Thyroid gland (tissue), 4 donors: ENCODE data around the gene PPP5C. TPM values are rescaled to one million over a fixed set of nuclear protein-coding genes. Genes with fewer than 3 reads are reported as not detected.
A peak's percentile ranks its signal among the peaks of the same experiment; 100 is the strongest.
"Not testable (repeated sequence)": the region's sequence is repeated elsewhere in the genome, so short reads cannot be mapped to it uniquely, and the experiment has no call there.

Source experiments
- DNase-seq, 2 donors: peaks; one replicate each; pipeline ENCODE4 v3.0.0-alpha.2; 2019
- H3K27ac ChIP-seq, 3 donors: fragments of 200-600 bp; sonication (generic); 1 replicate in 2 of 3; 2 replicates in 1 of 3; pipeline ENCODE4 v1.5.1; 2016 to 2019; ENCODE audit warnings: mild to moderate bottlenecking in 1 of 3, moderate library complexity in 1 of 3
- H3K27me3 ChIP-seq: fragments of 200-600 bp; sonication (generic); one replicate; pipeline ENCODE4 v1.5.1; 2019
- H3K36me3 ChIP-seq, 2 donors: fragments of 200-600 bp; sonication (generic); one replicate each; pipeline ENCODE4 v1.5.1; 2016 to 2019
- H3K4me1 ChIP-seq, 2 donors: fragments of 200-600 bp; sonication (generic); one replicate each; pipeline ENCODE4 v1.5.1; 2017 to 2019
- H3K4me3 ChIP-seq, 3 donors: fragments of 200-600 bp; sonication (generic); replicated peaks in 1 of 3; 1 replicate in 2 of 3; 2 replicates in 1 of 3; pipeline ENCODE4 v1.5.1; 2016; ENCODE audit warnings: mild to moderate bottlenecking in 1 of 3
- H3K9me3 ChIP-seq: fragments of 200-600 bp; sonication (generic); one replicate; pipeline ENCODE4 v1.5.1; 2017
- POLR2A ChIP-seq, 2 donors: fragments of 450-650 bp; IDR thresholded peaks; one replicate each; pipeline ENCODE4 v1.6.1; 2017; ENCODE audit warnings: antibody characterized with exemption in 2 of 2, mild to moderate bottlenecking in 2 of 2, moderate library complexity in 1 of 2
- WGBS, 2 donors: methylation state at CpG; one replicate each; pipeline ENCODE4 v1.1.5; 2017; 5-methylcytosine and 5-hydroxymethylcytosine counted together
- intact Hi-C: fragments of 100-400 bp; cut with DNase I; formaldehyde crosslinking; loops from one replicate; pipeline ENCODE4 v1.15.1; 2023
- total RNA-seq, 4 donors: library from RNA; depleted of rRNA; stranded (reverse); fragments of >200 nt; gene quantifications; one replicate each; pipeline ENCODE4 v1.2.3, GENCODE V29; 2016
- TF ChIP-seq, protein P1 (sequence below), 6 experiments: fragments of 200-600 bp in 3 of 6; fragments of 450-650 bp in 3 of 6; sonication (generic) in 3 of 6; IDR thresholded peaks; one replicate each; pipeline ENCODE4 v1.5.1; 2016 to 2019; ENCODE audit warnings: antibody characterized with exemption in 6 of 6, mild to moderate bottlenecking in 2 of 6, inconsistent platforms in 1 of 6, moderate library complexity in 1 of 6

The PPP5C gene
- total RNA-seq, 4 donors from 2014 or later, result 63.3 to 112 (median 80.7) TPM

GRCh38 chr19:46374536-46375475 lies 27.9 kb downstream of the PPP5C start:
- peak overlapping the region; percentile 59 to 74 (median 65) for H3K27ac ChIP-seq
- DNase-seq, result no peak
- no peaks in the 10 kb centered on the region for H3K9me3 ChIP-seq
- H3K4me3 ChIP-seq, result no peak overlapping the region
- peaks cover 5 to 12% of the 10 kb centered on the region in 2 donors for H3K36me3 ChIP-seq
- 92 to 93% methylated on average over 15 to 17 of the region's 21 CpGs for WGBS, 2 donors
- no peak for TF ChIP-seq POLR2A (IDR thresholded peaks at IDR 0.05)
- TF ChIP-seq, protein P1, sequence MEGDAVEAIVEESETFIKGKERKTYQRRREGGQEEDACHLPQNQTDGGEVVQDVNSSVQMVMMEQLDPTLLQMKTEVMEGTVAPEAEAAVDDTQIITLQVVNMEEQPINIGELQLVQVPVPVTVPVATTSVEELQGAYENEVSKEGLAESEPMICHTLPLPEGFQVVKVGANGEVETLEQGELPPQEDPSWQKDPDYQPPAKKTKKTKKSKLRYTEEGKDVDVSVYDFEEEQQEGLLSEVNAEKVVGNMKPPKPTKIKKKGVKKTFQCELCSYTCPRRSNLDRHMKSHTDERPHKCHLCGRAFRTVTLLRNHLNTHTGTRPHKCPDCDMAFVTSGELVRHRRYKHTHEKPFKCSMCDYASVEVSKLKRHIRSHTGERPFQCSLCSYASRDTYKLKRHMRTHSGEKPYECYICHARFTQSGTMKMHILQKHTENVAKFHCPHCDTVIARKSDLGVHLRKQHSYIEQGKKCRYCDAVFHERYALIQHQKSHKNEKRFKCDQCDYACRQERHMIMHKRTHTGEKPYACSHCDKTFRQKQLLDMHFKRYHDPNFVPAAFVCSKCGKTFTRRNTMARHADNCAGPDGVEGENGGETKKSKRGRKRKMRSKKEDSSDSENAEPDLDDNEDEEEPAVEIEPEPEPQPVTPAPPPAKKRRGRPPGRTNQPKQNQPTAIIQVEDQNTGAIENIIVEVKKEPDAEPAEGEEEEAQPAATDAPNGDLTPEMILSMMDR (IDR thresholded peaks at IDR 0.05), result no peak
- H3K4me1 ChIP-seq, result peaks cover 30 to 59% of the 10 kb centered on the region in 2 donors
- H3K27me3 ChIP-seq, result no peaks in the 10 kb centered on the region
- intact Hi-C loops, result no loop called here

DNA sequence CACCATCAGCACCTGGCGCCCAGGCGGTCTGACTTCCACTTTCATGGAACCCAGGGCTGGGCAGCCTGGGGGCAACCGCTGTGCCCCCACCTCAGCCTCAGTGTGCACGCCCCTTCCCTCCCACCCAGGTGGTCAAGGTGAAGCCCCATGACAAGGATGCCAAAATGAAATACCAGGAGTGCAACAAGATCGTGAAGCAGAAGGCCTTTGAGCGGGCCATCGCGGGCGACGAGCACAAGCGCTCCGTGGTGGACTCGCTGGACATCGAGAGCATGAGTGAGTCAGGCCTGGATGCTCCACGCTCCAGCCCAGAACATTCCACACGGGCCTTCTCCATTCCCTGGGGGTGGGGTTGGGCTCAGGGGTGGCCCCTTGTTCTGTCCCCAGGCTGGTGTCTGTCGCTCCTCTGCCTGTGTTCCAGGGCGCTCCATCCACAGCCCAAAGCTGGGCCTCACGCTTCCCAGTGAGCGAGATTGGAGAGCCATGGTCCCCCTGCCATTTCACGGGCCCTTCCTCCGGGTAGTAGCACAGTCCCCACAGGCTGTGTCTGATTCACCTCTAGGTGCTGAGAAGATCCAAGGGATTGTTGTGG lies 28.7 kb downstream of the PPP5C start:
- intact Hi-C loops, DNase-seq, H3K9me3 ChIP-seq, H3K4me3 ChIP-seq, H3K27me3 ChIP-seq: not testable (repeated sequence)
- Histone ChIP-seq H3K4me1 (peaks cover 38 to 64% of the 10 kb centered on the region in 2 donors), H3K36me3 (peaks cover 5 to 12% of the 10 kb centered on the region in 2 donors), H3K27ac (peak overlapping the region in 1 of 3 donors; percentile 59)
- WGBS, 2 donors, result 96 to 97% methylated on average over 15 to 22 of the region's 22 CpGs

DNA sequence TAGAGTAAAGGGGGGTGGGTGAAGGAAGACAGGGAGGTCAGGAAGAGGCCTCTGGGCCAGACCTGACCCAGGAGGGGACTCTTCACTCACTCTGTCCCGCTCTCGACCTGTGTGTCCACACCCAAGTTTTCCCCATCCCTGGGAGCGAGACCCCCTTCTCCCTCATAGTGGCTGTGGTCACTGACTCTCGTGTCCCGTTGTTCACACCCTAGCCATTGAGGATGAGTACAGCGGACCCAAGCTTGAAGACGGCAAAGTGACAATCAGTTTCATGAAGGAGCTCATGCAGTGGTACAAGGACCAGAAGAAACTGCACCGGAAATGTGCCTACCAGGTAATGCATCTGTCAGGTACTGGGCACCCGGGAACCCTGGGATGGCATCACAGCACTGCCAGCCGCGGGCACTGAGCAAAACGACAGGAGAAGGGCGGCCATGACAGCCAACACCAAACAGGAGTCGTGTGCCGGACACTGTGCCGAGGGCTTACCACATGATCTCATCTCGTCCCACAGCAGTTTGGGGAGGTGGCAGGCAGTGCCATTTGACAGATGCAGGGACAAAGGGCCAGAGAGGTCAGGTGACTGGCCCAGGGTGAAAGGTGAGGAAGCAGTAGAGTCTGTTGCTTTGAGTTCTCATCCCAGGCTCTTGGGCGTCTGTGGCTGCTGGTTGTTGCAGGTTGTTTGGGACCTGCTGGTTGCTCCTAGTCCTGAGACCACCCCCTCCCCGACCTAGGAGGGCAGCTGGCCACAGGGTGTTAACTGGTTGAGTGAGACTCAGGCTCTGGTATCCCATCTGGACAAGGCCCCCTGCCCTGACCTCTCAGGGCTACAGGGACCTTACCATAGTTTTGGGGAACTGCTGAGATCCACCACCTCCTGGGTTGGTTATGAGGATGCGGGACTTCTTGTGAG lies 29.6 kb downstream of the PPP5C start:
- H3K9me3 ChIP-seq, result no peaks in the 10 kb centered on the region
- no peak overlapping the region for H3K4me3 ChIP-seq
- TF ChIP-seq, protein P1 (IDR thresholded peaks at IDR 0.05), result no peak
- no peak for TF ChIP-seq POLR2A (IDR thresholded peaks at IDR 0.05)
- no peaks in the 10 kb centered on the region for H3K27me3 ChIP-seq
- WGBS, 2 donors, result 93 to 94% methylated on average over 18 to 19 of the region's 20 CpGs
- DNase-seq, result no peak
- intact Hi-C loops, result no loop called here
- peaks cover 6 to 12% of the 10 kb centered on the region in 2 donors for H3K36me3 ChIP-seq
- H3K27ac ChIP-seq, result peak overlapping the region in 2 of 3 donors; percentile 8 to 76
- H3K4me1 ChIP-seq, result peaks cover 39 to 61% of the 10 kb centered on the region in 2 donors

- intact Hi-C loops, result no loop called here
- WGBS, 2 donors, result 19 to 39% methylated on average over 2 of the region's 2 CpGs
- Histone ChIP-seq H3K27me3 (no peaks in the 10 kb centered on the region), H3K4me3 (no peak overlapping the region), H3K36me3 (peaks cover 12 to 17% of the 10 kb centered on the region in 2 donors), H3K9me3 (no peaks in the 10 kb centered on the region), H3K27ac (peak overlapping the region; percentile 20 to 76 (median 39)), H3K4me1 (peaks cover 29 to 54% of the 10 kb centered on the region in 2 donors)
- no peak for DNase-seq
- TF ChIP-seq POLR2A (IDR thresholded peaks at IDR 0.05), result no peak
- TF ChIP-seq, protein P1 (IDR thresholded peaks at IDR 0.05), result no peak
Measured at GRCh38 chr19:46378268-46378667, 31.4 kb downstream of the PPP5C start.

DNA sequence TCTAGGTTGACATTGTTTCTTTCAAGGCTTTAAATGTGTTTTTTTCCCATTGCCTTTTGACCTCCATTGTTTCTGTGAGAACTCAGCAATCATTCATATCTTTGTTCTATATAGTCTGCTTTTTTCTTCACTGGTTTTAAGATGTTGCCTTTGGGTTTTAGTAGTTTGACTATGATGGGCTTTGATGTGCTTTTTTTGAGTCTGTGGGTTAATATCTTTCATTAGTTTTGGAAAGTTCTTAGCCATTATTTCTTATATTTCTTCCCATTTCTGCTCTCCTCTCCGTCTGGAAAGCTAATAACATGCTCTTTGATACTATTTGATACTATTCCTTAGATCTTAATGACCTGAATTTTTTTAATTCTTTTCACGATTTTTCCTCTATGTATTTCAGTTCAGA lies 33.8 kb downstream of the PPP5C start:
- peaks cover 25 to 35% of the 10 kb centered on the region in 2 donors for H3K36me3 ChIP-seq

More for the DNA sequence above, 33.8 kb downstream of the PPP5C start:
- TF ChIP-seq, protein P1 (IDR thresholded peaks at IDR 0.05), result no peak
- no peak for TF ChIP-seq POLR2A (IDR thresholded peaks at IDR 0.05)
- H3K9me3 ChIP-seq, result no peaks in the 10 kb centered on the region
- intact Hi-C loops, result no loop called here
- WGBS, 2 donors, result 96 to 97% methylated on average over 2 of the region's 2 CpGs
- H3K4me1 ChIP-seq, result peaks cover 15 to 33% of the 10 kb centered on the region in 2 donors
- no peaks in the 10 kb centered on the region for H3K27me3 ChIP-seq
- DNase-seq, result no peak
- H3K27ac ChIP-seq, result peak overlapping the region in 1 of 3 donors; percentile 52
- no peak overlapping the region for H3K4me3 ChIP-seq
